HepG2 (cell line): ENCODE measurements around the gene B4GALT3.

ENCODE experiments used
- CTCF ChIP-seq: sonication (generic); formaldehyde crosslinking; IDR thresholded peaks from 2 replicates; pipeline ENCODE4 v1.5.0; 2020; ENCODE audit warnings: mild to moderate bottlenecking, missing genetic modification reagents, moderate library complexity
- HCFC1 ChIP-seq: fragments of 150-350 bp; IDR thresholded peaks from 2 replicates; pipeline ENCODE4 v1.6.1; 2014; ENCODE audit warnings: low read depth, low read length
- HMG20A ChIP-seq: IDR thresholded peaks from 2 replicates; pipeline ENCODE4 v1.6.1; 2016; ENCODE audit warnings: borderline replicate concordance
- KMT2B ChIP-seq: IDR thresholded peaks from 2 replicates; pipeline ENCODE4 v1.6.1; 2016; ENCODE audit warnings: missing genetic modification reagents, missing compliant biosample characterization
- POLR2A ChIP-seq, 2 experiments: IDR thresholded peaks; 2 replicates each; pipeline ENCODE4 v1.6.1; 2011; ENCODE audit warnings: low read depth in 2 of 2, low read length in 2 of 2, mild to moderate bottlenecking in 1 of 2, moderate library complexity in 1 of 2; ENCODE audit not compliant: insufficient read depth in 1 of 2
- ZNF317 ChIP-seq: sonication (generic); formaldehyde crosslinking; IDR thresholded peaks from 2 replicates; pipeline ENCODE4 v1.5.0; 2020; ENCODE audit warnings: mild to moderate bottlenecking, missing genetic modification reagents
- ZNF331 ChIP-seq: sonication (generic); formaldehyde crosslinking; IDR thresholded peaks from 2 replicates; pipeline ENCODE4 v1.4.0; 2020; ENCODE audit warnings: missing genetic modification reagents

- no peak for TF ChIP-seq ZNF331 (CRISPR knock-in tag)
- no peak for TF ChIP-seq ZNF317 (CRISPR knock-in tag)
- TF ChIP-seq CTCF (CRISPR knock-in tag): no peak
- no peak for TF ChIP-seq HMG20A
- TF ChIP-seq KMT2B (CRISPR knock-in tag): no peak
- no peak for TF ChIP-seq HCFC1
- TF ChIP-seq POLR2A (IDR thresholded peaks at IDR 0.05; ENCODE audit: insufficient read depth in 1 of 2, low read depth in 2 of 2, low read length in 2 of 2): no peak
Measured at GRCh38 chr1:161137881-161138280, 39.4 kb downstream of the B4GALT3 start.
